ENCODE measurements around the gene CD58.

CD58 gene

DNA sequence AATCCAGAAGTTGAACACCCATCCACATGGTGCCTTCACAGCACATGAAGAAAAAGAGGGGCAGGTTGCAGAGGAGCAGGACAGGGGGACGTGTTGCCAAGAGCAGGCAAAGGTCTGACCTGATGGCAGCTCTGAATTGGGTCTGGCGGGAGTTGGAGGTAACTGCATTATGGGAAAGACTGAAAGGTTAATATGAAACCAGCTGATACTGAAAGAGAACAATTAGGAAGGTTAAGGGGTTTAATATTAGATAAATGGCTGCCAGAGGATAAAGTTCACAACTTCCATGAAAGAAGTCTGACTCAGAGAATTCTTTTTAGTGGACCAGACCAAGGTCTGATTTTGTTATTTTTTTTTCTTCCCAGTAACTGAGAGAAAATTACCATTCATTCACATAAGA lies 76.1 kb downstream of the CD58 start:
- H3K4me3 ChIP-seq (replicated peaks; ENCODE audit: low read depth, low read length), result no peak overlapping the region
- no peak for DNase-seq (ENCODE audit: extremely low read depth, low read depth)
- TF ChIP-seq, protein P1, sequence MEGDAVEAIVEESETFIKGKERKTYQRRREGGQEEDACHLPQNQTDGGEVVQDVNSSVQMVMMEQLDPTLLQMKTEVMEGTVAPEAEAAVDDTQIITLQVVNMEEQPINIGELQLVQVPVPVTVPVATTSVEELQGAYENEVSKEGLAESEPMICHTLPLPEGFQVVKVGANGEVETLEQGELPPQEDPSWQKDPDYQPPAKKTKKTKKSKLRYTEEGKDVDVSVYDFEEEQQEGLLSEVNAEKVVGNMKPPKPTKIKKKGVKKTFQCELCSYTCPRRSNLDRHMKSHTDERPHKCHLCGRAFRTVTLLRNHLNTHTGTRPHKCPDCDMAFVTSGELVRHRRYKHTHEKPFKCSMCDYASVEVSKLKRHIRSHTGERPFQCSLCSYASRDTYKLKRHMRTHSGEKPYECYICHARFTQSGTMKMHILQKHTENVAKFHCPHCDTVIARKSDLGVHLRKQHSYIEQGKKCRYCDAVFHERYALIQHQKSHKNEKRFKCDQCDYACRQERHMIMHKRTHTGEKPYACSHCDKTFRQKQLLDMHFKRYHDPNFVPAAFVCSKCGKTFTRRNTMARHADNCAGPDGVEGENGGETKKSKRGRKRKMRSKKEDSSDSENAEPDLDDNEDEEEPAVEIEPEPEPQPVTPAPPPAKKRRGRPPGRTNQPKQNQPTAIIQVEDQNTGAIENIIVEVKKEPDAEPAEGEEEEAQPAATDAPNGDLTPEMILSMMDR (IDR thresholded peaks at IDR 0.05; ENCODE audit: low read depth, low read length, missing control alignments), result no peak

DNA sequence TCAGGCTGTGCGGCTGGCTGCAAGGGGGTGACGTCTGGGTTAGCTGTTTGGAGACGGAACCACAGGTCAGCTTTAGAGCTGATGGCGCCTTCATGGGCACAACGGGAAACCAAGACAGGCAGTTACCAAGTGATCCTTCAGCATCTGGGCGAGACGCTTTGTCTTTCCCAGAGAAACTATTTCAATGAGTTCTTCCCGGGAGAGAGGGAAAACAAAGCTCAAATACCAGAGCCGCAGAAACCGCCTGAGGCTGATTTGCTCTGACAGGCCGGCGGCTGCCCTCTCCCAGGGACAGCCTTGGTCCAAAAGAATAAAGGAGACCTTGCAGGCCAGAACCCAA lies 76.5 kb downstream of the CD58 start:
- H3K4me3 ChIP-seq (replicated peaks; ENCODE audit: low read depth, low read length), result no peak overlapping the region
- TF ChIP-seq, protein P1 (IDR thresholded peaks at IDR 0.05; ENCODE audit: low read depth, low read length, missing control alignments), result no peak
- DNase-seq (ENCODE audit: extremely low read depth, low read depth), result no peak

DNA sequence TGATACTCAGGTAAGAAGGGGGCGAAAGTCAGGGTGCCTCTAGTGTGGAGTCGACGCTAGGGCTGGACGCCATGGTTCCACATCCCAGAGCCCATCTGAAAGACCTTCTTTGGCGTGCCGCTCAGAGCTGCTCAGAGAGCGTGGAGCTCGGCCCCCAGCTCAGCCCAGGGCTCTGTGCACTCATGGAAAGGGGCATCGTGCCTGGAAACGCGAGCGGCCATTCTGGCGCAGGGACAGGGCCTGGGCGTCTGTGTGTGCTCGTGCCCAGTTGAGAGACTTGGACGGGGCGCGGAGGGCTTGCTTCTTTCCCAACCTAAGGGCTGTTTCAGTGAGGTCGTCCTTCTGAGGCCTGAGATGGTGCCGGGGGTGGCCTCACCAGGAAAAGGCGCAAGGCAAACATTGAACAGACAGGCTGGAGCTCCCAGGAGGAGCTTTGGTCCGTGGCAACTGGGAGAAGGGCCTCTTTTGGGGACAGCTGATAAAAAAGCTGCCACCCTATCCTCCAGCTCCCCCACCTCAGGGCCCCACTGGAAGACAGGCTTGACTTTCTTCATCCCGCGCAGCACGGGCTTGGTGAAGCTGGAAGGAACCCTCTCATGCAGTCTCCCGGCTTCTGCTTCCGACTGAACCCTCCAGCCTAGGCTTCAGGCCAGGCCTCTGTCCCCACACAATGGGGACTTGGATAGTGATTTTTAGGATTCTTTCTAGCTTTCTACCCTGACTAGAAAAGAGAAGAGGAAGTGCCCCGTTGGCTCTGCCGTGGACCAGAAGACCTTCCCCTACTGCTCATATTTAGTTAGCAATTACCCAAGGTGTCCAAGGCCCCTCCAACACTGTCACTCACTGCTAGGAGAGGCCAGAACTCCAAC lies 77.1 kb downstream of the CD58 start:
- no peak overlapping the region for H3K4me3 ChIP-seq (replicated peaks; ENCODE audit: low read depth, low read length)
- TF ChIP-seq, protein P1 (IDR thresholded peaks at IDR 0.05; ENCODE audit: low read depth, low read length, missing control alignments), result no peak
- no peak for DNase-seq (ENCODE audit: extremely low read depth, low read depth)

DNA sequence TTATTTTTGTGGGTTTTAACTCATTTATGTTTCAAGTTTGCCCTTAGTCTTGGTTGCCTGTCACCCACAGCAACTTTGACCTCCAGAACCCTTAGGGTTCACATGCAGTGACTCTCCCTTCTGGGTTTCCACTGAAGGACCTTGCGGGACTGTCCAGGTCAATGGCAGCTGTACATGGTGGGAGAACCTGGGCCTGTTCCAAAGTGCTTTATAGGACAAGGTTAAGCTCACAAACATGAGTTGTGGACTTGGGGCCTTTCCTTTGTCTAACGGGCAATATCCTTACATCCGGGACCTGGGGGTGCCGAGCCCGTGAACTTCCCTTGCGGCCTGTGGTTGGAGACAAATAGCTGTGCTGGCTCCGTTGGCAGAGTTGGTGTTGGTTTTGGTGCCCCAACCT lies 77.8 kb downstream of the CD58 start:
- H3K4me3 ChIP-seq (replicated peaks; ENCODE audit: low read depth, low read length), result no peak overlapping the region
- TF ChIP-seq, protein P1 (IDR thresholded peaks at IDR 0.05; ENCODE audit: low read depth, low read length, missing control alignments), result no peak
- no peak for DNase-seq (ENCODE audit: extremely low read depth, low read depth)

DNA sequence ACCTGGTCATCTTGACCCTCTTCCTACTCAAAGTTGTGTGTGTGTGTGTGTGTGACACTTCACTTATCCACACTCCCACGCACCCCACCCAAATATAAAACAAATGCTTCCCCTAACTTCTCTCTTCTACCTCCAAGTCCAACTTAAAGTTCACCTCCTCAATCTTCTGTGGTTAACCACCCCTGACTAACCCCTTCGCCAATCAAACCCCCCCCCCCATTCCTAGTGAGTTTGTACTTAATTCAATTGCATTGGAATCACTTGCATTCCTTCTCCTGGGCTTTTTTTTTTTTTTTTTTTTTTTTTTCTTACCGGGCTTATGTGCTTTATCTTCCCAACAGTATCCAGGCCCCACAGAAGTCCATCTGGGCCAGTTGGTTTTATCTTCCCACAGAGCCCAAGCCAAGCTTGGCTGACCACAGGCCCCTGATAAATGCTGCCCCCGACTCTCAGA lies 78.4 kb downstream of the CD58 start:
- H3K4me3 ChIP-seq (replicated peaks; ENCODE audit: low read depth, low read length), result no peak overlapping the region
- TF ChIP-seq, protein P1 (IDR thresholded peaks at IDR 0.05; ENCODE audit: low read depth, low read length, missing control alignments), result no peak
- DNase-seq (ENCODE audit: extremely low read depth, low read depth), result no peak

DNA sequence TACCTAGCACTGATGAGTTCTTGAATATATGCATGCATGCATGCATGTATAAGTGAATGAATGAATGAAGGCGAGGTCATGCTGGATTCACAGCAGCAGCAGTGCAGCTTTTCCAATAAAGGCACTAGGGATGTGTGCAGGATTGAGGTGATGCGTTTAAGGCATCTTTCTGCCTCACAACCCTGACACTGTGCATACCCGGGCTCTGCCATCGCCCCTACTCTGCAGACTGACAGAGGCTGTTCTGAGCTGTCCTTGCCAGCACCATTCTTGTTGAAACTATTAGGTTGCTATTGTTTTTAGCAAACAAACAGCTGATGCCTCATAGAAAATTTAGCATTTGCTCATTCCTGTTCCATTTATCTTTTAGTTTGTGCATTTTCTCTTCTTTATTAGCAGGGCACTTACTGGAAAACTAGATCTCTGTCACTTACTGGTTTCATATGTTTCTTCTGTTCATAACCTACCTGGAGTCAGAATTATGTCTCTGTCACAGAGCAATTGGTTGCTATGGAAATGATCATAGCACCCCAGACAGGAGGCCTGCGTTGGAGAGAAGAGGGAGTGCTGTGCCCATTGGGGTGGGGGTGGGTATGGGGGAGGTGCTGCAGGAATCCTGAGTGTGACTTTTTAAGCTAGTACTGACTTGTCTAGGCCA lies 79.0 kb downstream of the CD58 start:
- TF ChIP-seq, protein P1 (IDR thresholded peaks at IDR 0.05; ENCODE audit: low read depth, low read length, missing control alignments), result no peak
- no peak for DNase-seq (ENCODE audit: extremely low read depth, low read depth)
- H3K4me3 ChIP-seq (replicated peaks; ENCODE audit: low read depth, low read length), result no peak overlapping the region
